Body of pancreas (tissue), 4 donors: ENCODE data around the gene RHOBTB3. TPM values are rescaled to one million over a fixed set of nuclear protein-coding genes. Genes with fewer than 3 reads are reported as not detected.
A peak's percentile ranks its signal among the peaks of the same experiment; 100 is the strongest.

Experiments
- ATAC-seq: fragments of 150-250 bp; one replicate; pipeline ENCODE4 v1.9.1; 2016
- DNase-seq, 4 donors: peaks; one replicate each; pipeline ENCODE4 v3.0.0-alpha.2; 2019
- H3K27ac ChIP-seq, 4 donors: fragments of 200-600 bp; sonication (generic); 1 replicate in 3 of 4; 2 replicates in 1 of 4; pipeline versions ENCODE4 v1.5.1 to v1.6.1; 2016 to 2019; ENCODE audit warnings: mild to moderate bottlenecking in 1 of 4, mixed read lengths in 1 of 4, moderate library complexity in 1 of 4
- H3K27me3 ChIP-seq, 2 donors: fragments of 200-600 bp; sonication (generic); one replicate each; pipeline ENCODE4 v1.6.0; 2016; ENCODE audit warnings: mild to moderate bottlenecking in 1 of 2
- H3K36me3 ChIP-seq, 2 donors: fragments of 200-600 bp; sonication (generic); replicated peaks in 1 of 2; 2 replicates each; pipeline ENCODE4 v1.5.1; 2016; ENCODE audit warnings: low read depth in 2 of 2; ENCODE audit not compliant: insufficient read depth in 1 of 2
- H3K4me1 ChIP-seq: fragments of 200-600 bp; sonication (generic); one replicate; pipeline ENCODE4 v1.6.0; 2016
- H3K4me3 ChIP-seq, 2 donors: fragments of 200-600 bp; sonication (generic); 1 replicate in 1 of 2; 2 replicates in 1 of 2; pipeline ENCODE4 v1.5.1; 2016 to 2019
- H3K9me3 ChIP-seq, 3 donors: fragments of 200-600 bp; sonication (generic); 1 replicate in 2 of 3; 2 replicates in 1 of 3; pipeline ENCODE4 v1.5.1; 2016
- POLR2A ChIP-seq, 3 donors: fragments of 450-650 bp; IDR thresholded peaks; one replicate each; pipeline ENCODE4 v1.6.1; 2016; ENCODE audit warnings: antibody characterized with exemption in 3 of 3, mild to moderate bottlenecking in 2 of 3
- WGBS, 2 donors: methylation state at CpG; one replicate each; pipeline ENCODE4 v1.1.5; 2017; 5-methylcytosine and 5-hydroxymethylcytosine counted together
- intact Hi-C: fragments of 100-400 bp; cut with DNase I; formaldehyde crosslinking; loops from one replicate; pipeline ENCODE4 v1.15.1; 2023
- total RNA-seq, 2 donors: library from RNA; depleted of rRNA; stranded (reverse); fragments of >200 nt; gene quantifications; one replicate each; pipeline ENCODE4 v1.1.0, GENCODE V29; 2016
- TF ChIP-seq, protein P1 (sequence below), 7 experiments: fragments of 450-650 bp in 4 of 7; fragments of 200-600 bp in 3 of 7; sonication (generic) in 3 of 7; IDR thresholded peaks; one replicate each; pipeline ENCODE4 v1.5.1; 2016 to 2019; ENCODE audit warnings: antibody characterized with exemption in 7 of 7

Gene RHOBTB3
- total RNA-seq, 2 donors from 2014 or later: 153 to 196 TPM

- intact Hi-C loops: no loop called here
- peak; percentile 69 to 86 (median 83) for DNase-seq
- Histone ChIP-seq H3K9me3 (no peaks in the 10 kb centered on the region), H3K4me1 (peaks cover 38% of the 10 kb centered on the region), H3K4me3 (no peak overlapping the region), H3K27me3 (no peaks in the 10 kb centered on the region), H3K27ac (peak overlapping the region; percentile 49 to 81 (median 69)), H3K36me3 (peaks cover 0 to 11% of the 10 kb centered on the region in 2 donors)
- TF ChIP-seq, protein P1, sequence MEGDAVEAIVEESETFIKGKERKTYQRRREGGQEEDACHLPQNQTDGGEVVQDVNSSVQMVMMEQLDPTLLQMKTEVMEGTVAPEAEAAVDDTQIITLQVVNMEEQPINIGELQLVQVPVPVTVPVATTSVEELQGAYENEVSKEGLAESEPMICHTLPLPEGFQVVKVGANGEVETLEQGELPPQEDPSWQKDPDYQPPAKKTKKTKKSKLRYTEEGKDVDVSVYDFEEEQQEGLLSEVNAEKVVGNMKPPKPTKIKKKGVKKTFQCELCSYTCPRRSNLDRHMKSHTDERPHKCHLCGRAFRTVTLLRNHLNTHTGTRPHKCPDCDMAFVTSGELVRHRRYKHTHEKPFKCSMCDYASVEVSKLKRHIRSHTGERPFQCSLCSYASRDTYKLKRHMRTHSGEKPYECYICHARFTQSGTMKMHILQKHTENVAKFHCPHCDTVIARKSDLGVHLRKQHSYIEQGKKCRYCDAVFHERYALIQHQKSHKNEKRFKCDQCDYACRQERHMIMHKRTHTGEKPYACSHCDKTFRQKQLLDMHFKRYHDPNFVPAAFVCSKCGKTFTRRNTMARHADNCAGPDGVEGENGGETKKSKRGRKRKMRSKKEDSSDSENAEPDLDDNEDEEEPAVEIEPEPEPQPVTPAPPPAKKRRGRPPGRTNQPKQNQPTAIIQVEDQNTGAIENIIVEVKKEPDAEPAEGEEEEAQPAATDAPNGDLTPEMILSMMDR (IDR thresholded peaks at IDR 0.05): no peak
- TF ChIP-seq POLR2A (IDR thresholded peaks at IDR 0.05): peak in 2 of 3 donors; percentile 31
- 16 to 17% methylated on average over 8 of the region's 8 CpGs for WGBS, 2 donors
- ATAC-seq: peak; percentile 91
Observed at GRCh38 chr5:95770830-95771708, 39.9 kb downstream of the RHOBTB3 start.

- Histone ChIP-seq H3K36me3 (peaks cover 0 to 11% of the 10 kb centered on the region in 2 donors), H3K4me3 (no peak overlapping the region), H3K27ac (peak overlapping the region; percentile 49 to 81 (median 69)), H3K4me1 (peaks cover 38% of the 10 kb centered on the region), H3K27me3 (no peaks in the 10 kb centered on the region), H3K9me3 (no peaks in the 10 kb centered on the region)
- WGBS, 2 donors: 72 to 83% methylated on average over 2 of the region's 2 CpGs
- no peak for ATAC-seq
- intact Hi-C loops: no loop called here
- TF ChIP-seq POLR2A (IDR thresholded peaks at IDR 0.05): no peak
- TF ChIP-seq, protein P1 (IDR thresholded peaks at IDR 0.05): no peak
- DNase-seq: no peak
Observed at GRCh38 chr5:95771892-95772291, 40.8 kb downstream of the RHOBTB3 start.

GRCh38 chr5:95773335-95774059 lies 42.4 kb downstream of the RHOBTB3 start:
- intact Hi-C loops: no loop called here
- Histone ChIP-seq H3K27me3 (no peaks in the 10 kb centered on the region), H3K4me3 (no peak overlapping the region), H3K4me1 (peaks cover 39% of the 10 kb centered on the region), H3K36me3 (peaks cover 0 to 9% of the 10 kb centered on the region in 2 donors), H3K27ac (no peak overlapping the region), H3K9me3 (no peaks in the 10 kb centered on the region)
- DNase-seq (no peak), ATAC-seq (no peak)
- 78 to 88% methylated on average over 2 to 3 of the region's 3 CpGs for WGBS, 2 donors
- no peak for TF ChIP-seq POLR2A (IDR thresholded peaks at IDR 0.05)
- TF ChIP-seq, protein P1 (IDR thresholded peaks at IDR 0.05): no peak

- 86 to 91% methylated on average over 3 of the region's 3 CpGs for whole genome bisulfite sequencing, 2 donors
- H3K9me3 ChIP-seq: no peaks in the 10 kb centered on the region
- H3K4me1 ChIP-seq: peaks cover 42% of the 10 kb centered on the region
- no peaks in the 10 kb centered on the region for H3K36me3 ChIP-seq
- no peak overlapping the region for H3K27ac ChIP-seq
- no peak for TF ChIP-seq POLR2A (IDR thresholded peaks at IDR 0.05)
- TF ChIP-seq, protein P1 (IDR thresholded peaks at IDR 0.05): no peak
- H3K4me3 ChIP-seq: no peak overlapping the region
- DNase-seq (no peak), ATAC-seq (no peak)
- intact Hi-C loops: no loop called here
- no peaks in the 10 kb centered on the region for H3K27me3 ChIP-seq
Observed at GRCh38 chr5:95777441-95777840, 46.3 kb downstream of the RHOBTB3 start.
